ENCODE results near the gene BPIFB2.

- TF ChIP-seq POLR2A (IDR thresholded peaks at IDR 0.05; ENCODE audit: low read depth, low read length) (no peak), POLR2AphosphoS5 (IDR thresholded peaks at IDR 0.05; ENCODE audit: low read depth, low read length) (no peak), TAF1 (IDR thresholded peaks at IDR 0.05; ENCODE audit: low read depth, low read length) (no peak), SPI1 (IDR thresholded peaks at IDR 0.05; ENCODE audit: low read depth, low read length) (no peak), PAX5 (IDR thresholded peaks at IDR 0.05; ENCODE audit: insufficient read depth, low read length, severe bottlenecking) (no peak), POU2F2 (IDR thresholded peaks at IDR 0.05; ENCODE audit: low read depth, low read length) (no peak)
These were observed 21.1 kb upstream of the BPIFB2 start for GRCh38 chr20:32986331-32986966.
